ENCODE results near the gene BASP1.
"Not testable (repeated sequence)": the region's sequence is repeated elsewhere in the genome, so short reads cannot be mapped to it uniquely, and the experiment has no call there.

The BASP1 gene

GRCh38 chr5:17294639-17295311, 77.3 kb downstream of the BASP1 start:
- no peak for DNase-seq

GRCh38 chr5:17295671-17296070, 78.2 kb downstream of the BASP1 start:
- no peak for DNase-seq

DNA sequence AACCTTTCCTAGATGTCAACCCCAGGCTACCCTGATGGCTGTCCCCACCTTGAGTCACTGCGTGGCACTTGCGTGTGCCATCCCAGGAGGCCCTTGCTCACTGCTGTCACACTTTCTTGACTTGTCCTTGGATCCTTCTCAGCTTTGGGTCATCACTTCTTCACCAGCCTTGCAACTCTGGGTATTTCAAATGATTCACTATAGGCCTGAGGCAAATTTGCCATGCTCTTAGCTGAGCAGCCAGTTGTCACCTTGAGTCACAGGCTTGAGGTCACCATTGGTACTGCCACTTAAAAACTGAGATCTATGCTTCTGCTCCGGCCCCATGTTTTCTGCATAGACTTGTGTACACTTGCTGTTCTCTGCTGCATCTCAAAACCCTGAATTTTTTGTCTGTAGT, 84.7 kb downstream of the BASP1 start:
- no peak for DNase-seq

- peak; percentile 17 for DNase-seq
These were observed 85.2 kb downstream of the BASP1 start for GRCh38 chr5:17302604-17303003.

GRCh38 chr5:17304282-17304681, 86.9 kb downstream of the BASP1 start:
- DNase-seq: no peak

DNA sequence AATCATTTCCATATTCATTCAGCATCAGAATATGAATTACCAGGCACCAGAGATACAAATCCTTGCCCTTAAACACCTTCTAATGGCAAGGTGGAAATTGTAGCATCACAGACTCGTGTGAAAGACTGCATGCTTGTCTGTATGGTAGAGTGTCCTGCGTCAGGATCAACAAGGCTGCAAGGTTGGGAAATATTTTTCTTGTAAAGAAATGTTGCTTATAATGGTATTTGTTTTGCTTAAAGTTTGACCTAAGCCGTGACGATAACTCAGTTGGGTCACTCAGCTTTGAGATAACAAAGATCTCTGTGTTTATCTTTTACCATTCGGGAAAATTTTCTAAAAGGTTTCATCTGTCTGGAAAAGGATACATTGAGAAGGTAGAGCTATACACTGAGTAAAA, 87.6 kb downstream of the BASP1 start:
- no peak for DNase-seq

GRCh38 chr5:17305964-17306725, 88.7 kb downstream of the BASP1 start:
- DNase-seq: no peak

- DNase-seq: no peak
These were observed 89.3 kb downstream of the BASP1 start for GRCh38 chr5:17306726-17307091.

DNA sequence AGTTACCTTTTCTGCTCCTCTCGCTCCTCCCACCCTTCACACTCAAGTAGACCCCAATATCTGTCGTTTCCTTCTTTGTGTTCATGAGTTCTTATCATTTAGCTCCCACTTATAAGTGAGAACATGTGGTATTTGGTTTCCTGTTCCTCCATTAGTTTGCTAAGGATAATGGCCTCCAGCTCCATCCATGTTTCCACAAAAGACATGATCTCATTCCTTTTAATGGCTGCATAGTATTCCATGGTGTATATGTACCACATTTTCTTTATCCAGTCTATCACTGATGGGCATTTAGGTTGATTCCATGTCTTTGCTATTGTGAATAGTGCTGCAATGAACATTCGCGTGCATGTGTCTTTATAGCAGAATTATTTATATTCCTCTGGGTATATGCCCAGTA, 90.0 kb downstream of the BASP1 start:
- not testable (repeated sequence) for DNase-seq

DNA sequence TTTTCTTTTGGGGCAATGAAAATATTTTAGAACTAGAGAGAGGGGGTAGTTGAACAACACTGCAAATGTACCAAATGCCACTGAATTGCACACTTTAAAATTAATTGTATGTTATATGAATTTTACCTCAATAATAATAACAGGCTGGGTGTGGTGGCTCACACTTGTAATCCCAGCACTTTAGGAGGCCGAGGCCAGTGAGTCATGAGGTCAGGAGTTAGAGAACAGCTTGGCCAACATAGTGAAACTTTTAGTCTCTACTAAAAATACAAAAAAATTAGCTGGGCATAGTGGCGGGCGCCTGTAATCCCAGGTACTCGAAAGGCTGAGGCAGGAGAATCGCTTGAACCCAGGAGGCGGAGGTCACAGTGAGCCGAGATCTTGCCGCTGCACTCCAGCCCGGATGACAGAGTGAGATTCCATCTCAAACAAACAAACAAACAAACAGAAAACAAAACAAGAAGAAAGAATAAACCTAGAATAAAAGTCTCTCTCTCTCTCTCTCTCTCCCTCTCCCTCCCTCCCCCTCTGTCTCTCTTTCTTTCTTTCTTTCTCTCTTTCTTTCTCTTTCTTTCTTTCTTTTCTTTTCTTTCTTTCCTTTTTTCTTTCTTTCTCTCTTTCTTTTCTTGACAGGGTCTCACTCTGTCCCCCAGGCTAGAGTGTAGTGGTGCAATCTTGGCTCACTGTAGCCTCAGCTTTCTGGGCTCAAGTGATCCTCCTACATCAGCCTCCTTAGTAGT, 91.1 kb downstream of the BASP1 start:
- no peak for DNase-seq

GRCh38 chr5:17309462-17309861, 92.0 kb downstream of the BASP1 start:
- DNase-seq: no peak

DNA sequence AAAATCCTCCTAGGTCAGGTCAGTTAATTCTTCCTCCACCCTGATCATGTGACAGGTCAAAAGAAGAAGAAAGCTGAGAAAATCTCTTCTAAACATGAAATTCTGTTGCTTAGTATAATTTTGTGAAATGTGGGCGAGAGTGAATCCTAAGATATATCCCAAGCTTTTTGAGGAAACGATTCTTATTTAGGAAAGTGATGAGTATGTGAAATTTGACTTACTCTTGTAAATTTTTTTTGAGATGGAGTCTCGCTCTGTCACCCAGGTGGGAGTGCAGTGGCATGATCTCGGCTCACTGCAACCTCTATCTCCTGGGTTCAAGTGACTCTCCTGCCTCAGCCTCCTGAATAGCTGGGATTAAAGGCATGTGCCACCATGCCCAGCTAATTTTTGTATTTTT, 93.1 kb downstream of the BASP1 start:
- not testable (repeated sequence) for DNase-seq

GRCh38 chr5:17311811-17312210, 94.4 kb downstream of the BASP1 start:
- not testable (repeated sequence) for DNase-seq

GRCh38 chr5:17312358-17312757, 94.9 kb downstream of the BASP1 start:
- no peak for DNase-seq

DNA sequence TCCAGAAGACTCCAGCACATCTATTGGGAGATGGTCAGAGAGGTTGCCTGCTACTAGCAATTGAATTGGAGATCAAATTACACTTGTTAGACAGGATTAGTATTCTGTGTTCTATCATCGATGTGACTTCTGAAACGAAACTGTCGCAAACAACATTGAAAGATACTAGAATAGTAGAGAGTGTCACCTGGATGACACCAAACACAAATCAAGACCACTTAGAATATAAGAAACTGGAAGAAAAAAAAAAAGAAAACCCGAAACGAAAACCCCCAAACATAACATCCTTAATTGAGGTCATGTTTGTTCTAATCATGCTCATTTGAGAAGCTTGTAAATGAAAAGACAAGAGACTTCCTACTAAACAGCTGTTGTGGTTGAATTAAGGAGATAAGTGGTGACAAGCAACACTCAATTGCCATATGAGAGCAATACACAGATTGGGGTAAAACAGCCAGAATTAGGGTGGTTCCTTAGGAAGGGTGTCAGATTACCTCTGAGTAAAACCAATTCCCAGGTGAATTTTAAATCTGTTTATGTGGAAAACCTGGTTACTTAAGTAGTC, 97.6 kb downstream of the BASP1 start:
- peak; percentile 36 for DNase-seq

GRCh38 chr5:17315710-17316221, 98.3 kb downstream of the BASP1 start:
- DNase-seq: no peak

- DNase-seq: no peak
These were observed 99.6 kb downstream of the BASP1 start for GRCh38 chr5:17316970-17317459.

GRCh38 chr5:17317473-17317872, 100.0 kb downstream of the BASP1 start:
- no peak for DNase-seq

DNA sequence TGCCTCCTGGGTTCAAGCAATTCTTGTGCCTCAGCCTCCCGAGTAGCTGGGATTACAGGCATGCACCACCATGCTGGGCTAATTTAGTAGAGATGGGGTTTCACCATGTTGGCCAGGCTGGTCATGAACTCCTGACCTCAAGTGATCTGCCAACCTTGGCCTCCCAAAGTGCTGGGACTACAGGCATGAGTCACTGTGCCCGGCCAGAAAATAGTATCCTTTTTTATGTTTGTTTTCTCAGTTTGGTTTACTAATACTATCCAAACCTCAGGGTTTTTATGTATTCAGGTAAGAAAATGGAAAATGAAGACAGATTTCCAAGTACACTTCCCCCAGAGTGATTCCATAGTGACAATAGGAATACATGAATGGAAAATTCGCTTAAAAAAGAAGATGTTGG, 101.7 kb downstream of the BASP1 start:
- not testable (repeated sequence) for DNase-seq

DNA sequence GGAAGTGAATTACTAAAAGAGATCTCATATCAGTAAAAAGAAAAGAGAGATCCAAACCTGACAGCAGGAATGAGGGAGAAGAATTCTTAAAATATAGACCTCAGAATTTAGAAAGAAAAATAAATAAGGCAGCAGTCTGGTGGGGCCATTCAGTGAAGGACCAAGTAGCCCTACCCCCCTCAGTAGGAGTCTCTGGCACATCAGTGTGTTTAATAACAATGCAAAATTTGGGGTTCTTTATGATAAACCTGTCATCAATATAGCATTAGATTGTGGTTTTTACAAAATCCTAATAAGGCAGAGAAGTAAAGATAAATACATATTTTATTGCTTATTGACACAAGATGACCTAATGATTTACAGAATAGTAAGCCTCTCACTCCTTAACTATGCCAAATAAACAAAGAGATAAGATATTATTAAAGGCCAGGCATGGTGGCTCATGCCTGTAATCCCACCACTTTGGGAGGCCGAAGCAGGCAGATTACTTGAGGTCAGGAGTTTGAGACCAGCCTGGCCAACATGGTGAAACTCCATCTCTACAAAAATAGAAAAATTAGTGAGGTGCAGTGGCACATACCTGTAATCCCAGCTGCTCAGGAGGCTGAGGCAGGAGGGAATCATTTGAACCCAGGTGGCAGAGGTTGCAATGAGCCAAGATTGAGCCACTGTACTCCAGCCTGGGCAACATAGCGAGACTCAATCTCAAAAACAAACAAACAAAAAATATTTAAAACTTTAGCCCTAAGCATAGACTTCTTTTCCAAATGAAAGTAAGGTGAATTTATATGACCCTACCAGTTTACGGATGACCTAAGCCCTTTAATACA, 108.6 kb downstream of the BASP1 start:
- DNase-seq: no peak
